ENCODE measurements around the gene OR7C2.
"Not testable (repeated sequence)": the region's sequence is repeated elsewhere in the genome, so short reads cannot be mapped to it uniquely, and the experiment has no call there.

Gene OR7C2

GRCh38 chr19:14941189-14941588 is at the start of gene OR7C2:
Gene OR7C2 (plus strand): TSS chr19:14941489. CDS start chr19:14941489, 0 bp downstream.
- DNase-seq (ENCODE audit: low read depth), result no peak

GRCh38 chr19:14901675-14902260 is 39.5 kb upstream of the OR7C2 start:
- DNase-seq (ENCODE audit: low read depth), result no peak

- no peak for DNase-seq (ENCODE audit: low read depth)
Observed at GRCh38 chr19:14906711-14907110, 34.6 kb upstream of the OR7C2 start.

GRCh38 chr19:14915116-14915515 is 26.2 kb upstream of the OR7C2 start:
- no peak for DNase-seq (ENCODE audit: low read depth)

GRCh38 chr19:14916848-14917247 is 24.4 kb upstream of the OR7C2 start:
- no peak for DNase-seq (ENCODE audit: low read depth)

- no peak for DNase-seq (ENCODE audit: low read depth)
Observed at GRCh38 chr19:14933506-14933905, 7.8 kb upstream of the OR7C2 start.

- no peak for DNase-seq (ENCODE audit: low read depth)
Observed at GRCh38 chr19:14940266-14940665, 1.0 kb upstream of the OR7C2 start.

GRCh38 chr19:14943601-14944000 is 2.3 kb downstream of the OR7C2 start:
- DNase-seq (ENCODE audit: low read depth), result no peak

- DNase-seq (ENCODE audit: low read depth), result no peak
Observed at GRCh38 chr19:14944456-14944855, 3.2 kb downstream of the OR7C2 start.

- DNase-seq (ENCODE audit: low read depth), result not testable (repeated sequence)
Observed at GRCh38 chr19:14949413-14949812, 8.1 kb downstream of the OR7C2 start.

- DNase-seq (ENCODE audit: low read depth), result no peak
Observed at GRCh38 chr19:14949876-14950275, 8.6 kb downstream of the OR7C2 start.

GRCh38 chr19:14950421-14950820 is 9.1 kb downstream of the OR7C2 start:
- no peak for DNase-seq (ENCODE audit: low read depth)

- DNase-seq (ENCODE audit: low read depth), result no peak
Observed at GRCh38 chr19:14952767-14953166, 11.5 kb downstream of the OR7C2 start.

- DNase-seq (ENCODE audit: low read depth), result no peak
Observed at GRCh38 chr19:14954071-14954655, 12.9 kb downstream of the OR7C2 start.

GRCh38 chr19:14957464-14957863 is 16.2 kb downstream of the OR7C2 start:
- no peak for DNase-seq (ENCODE audit: low read depth)

- no peak for DNase-seq (ENCODE audit: low read depth)
Observed at GRCh38 chr19:14959263-14959662, 18.0 kb downstream of the OR7C2 start.

- no peak for DNase-seq (ENCODE audit: low read depth)
Observed at GRCh38 chr19:14961956-14962685, 20.8 kb downstream of the OR7C2 start.

- no peak for DNase-seq (ENCODE audit: low read depth)
Observed at GRCh38 chr19:14968247-14968646, 27.0 kb downstream of the OR7C2 start.

- DNase-seq (ENCODE audit: low read depth), result no peak
Observed at GRCh38 chr19:14971474-14971873, 30.2 kb downstream of the OR7C2 start.

GRCh38 chr19:14972676-14973075 is 31.4 kb downstream of the OR7C2 start:
- no peak for DNase-seq (ENCODE audit: low read depth)

- DNase-seq (ENCODE audit: low read depth), result no peak
Observed at GRCh38 chr19:14974488-14974887, 33.2 kb downstream of the OR7C2 start.

GRCh38 chr19:14977128-14977527 is 35.8 kb downstream of the OR7C2 start:
- DNase-seq (ENCODE audit: low read depth), result no peak

- no peak for DNase-seq (ENCODE audit: low read depth)
Observed at GRCh38 chr19:14978161-14978776, 37.0 kb downstream of the OR7C2 start.
